GM11168 (cell line): ENCODE data around the gene TNFRSF1A.

Source experiments
- in situ Hi-C: fragments of 300-500 bp; cut with MboI; formaldehyde crosslinking; loops from one replicate; pipeline ENCODE4 v1.12.0; 2022; ENCODE audit warnings: low sequenced_read_pairs; ENCODE audit not compliant: unreplicated experiment

Gene TNFRSF1A

DNA sequence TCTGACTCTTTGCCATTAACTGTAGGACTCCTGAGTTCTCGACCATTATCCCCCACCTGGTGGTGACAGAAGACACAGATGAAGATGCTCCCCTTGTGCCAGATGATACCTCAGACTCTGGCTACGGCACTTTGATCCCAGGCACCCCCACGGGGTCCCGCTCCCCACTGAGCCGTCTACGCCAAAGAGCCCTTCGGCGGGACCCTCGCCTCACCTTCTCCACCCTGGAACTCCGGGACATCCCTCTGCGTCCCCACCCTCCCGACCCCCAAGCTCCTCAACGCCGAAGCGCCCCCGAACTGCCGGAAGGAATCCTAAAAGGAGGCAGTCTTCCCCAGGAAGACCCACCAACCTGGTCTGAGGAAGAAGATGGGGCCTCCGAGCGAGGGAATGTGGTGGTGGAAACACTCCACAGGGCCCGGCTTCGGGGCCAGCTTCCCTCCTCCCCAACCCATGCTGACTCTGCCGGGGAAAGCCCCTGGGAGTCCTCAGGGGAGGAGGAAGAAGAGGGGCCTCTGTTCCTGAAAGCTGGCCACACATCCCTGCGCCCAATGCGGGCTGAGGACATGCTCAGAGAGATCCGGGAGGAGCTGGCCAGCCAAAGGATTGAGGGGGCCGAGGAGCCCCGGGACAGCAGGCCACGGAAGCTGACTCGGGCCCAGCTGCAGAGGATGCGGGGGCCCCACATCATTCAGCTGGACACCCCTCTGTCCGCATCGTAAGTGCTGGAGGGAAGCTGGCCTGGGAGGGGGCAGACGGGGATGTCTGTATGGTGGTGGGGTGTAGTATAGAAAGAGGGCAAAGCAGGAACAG is 14.4 kb downstream of the TNFRSF1A start:
- in situ Hi-C loops = no loop called here

DNA sequence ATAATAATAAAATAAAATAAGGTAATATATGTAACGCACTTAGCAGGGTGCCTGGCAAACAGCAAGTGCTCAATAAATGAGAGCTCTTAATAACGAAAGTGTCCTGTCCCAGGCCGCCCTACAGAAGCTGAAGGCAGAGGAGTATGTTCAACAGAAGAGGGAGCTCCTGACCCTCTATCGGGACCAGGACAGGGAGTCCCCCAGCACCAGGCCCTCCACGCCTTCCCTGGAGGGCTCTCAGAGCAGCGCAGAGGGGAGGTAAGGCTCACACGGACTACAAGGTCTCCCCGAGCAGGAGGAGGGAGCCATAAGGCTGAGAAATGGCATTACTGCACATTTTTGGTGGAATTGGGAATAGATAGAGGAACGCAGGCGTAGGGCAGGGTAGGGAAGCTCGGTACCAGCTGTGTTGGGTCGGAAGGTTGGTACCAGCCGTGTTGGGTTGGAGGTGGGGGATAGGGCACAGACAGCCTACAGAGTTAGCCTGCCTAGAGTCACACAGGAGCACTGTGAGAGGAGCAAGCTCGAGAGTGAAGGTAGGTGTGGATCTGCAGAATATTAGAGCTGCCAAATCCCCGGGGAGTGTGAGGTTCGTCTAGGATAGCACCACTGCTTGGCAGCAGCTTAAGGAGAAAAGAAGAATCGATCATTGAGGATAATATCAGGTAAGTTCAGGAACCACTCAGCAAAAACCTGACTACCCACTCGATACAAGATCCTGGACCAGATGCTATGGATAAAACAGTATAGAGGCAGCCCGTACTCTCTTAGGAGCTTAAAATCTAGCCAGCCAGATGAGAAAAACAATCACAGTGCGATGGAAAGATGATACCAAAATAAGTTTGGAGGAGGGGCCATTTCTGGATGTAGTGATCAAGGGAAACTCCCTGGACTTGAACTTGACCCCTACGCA is 15.3 kb downstream of the TNFRSF1A start:
- in situ Hi-C loops = no loop called here

DNA sequence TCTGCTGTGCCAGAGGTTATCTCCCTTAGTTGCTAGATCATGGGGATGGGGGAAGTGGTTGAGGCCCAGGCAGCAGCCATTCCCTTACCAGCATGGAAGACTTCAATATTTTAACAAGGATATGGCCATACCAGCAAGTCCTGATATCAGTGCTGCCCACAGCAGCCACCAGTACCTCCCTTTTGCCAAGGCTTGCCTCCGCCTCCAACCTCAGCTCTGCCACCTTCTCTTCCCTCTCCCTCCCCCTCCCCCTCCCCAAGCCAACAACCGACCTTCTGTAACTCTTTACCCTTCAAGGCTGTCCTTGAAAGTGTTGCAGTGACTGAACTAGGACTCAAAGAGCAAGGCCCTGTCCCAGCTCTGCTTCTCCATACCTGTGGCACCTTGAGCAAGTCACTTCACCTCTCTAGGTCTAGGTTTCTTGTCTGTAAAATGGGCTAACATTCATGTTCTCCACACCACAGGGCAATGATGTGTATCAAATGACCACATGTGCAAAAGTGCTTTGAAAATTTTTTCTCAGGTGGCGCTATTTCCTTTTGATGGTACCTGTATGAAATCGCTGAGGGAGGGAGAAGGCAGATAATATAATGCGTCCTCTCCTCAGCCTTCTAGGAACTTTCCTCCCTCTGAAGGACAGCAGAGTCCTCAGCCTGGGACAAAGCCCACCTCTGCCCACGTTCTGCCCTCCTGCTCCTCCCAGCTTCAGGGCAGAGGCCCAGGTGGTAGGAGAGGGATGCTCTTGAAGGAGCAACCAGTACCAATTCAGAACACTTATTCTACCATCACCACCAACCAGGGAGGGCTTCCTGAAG is 16.7 kb downstream of the TNFRSF1A start:
- in situ Hi-C loops = no loop called here

DNA sequence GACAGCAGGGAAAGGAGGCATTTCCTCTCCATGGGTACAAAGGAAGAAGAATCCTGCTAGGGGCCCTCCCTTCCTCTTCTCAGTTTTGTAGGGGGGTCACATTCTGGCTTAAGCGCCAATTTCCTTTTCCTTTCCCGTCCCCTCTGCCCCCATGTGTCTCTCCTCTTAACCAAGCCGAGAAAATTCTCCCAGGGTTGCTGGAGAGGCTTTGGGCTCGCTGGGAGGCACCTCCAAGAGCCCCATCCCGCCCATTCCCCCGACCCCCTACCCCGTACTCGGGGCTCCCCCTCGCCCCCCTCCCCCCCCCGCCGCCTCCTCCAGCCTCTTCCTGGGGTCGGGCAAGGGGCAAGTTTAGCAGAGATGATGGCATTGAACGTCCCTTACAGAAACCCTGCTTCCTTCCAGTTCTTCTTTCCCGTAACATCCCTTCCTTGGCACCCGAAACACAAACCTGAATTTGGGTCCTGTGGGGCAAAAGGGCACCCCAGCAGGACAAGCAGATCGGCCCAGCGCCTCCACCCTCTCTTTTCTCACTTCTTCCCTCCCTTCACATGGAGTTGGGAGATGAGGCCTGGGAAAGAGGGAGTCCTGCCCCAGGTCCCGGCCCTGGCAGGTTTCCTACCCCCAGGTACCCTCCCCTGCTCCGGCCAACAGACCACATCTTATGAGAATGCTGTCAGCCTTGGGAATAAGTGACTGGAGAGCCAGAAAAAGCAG is 17.7 kb downstream of the TNFRSF1A start:
- in situ Hi-C loops = no loop called here

DNA sequence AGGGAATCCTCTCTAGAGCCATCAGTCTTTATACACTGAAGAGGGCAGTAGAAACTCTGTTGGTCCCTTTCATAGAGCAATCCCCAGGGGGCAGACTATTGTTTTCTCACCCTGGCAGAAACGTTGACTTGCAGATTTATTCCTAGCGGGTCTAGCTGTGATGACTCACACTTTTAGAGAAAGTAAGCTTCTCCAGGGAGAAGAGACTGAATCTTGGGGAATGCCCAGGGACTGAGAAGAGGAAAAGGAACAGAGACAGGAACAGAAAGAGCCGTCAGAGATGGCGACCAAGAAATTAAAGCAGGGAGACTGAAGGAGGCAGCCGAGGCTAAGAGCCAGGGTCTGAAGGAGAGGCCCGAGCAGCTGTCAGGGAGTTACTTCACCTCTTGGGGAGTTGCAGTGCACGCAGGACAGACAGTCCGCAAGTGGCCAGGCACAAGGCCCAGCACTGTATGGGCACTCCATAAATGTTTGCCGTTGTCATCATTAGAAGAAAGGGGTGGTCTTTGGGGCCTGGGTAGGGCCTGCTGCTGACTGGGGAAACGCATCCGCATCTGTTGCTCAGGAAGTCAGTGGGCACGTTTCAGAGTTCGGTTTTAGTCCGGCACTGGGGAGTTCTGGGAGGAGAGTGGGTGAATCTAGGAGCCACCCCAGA is 18.4 kb downstream of the TNFRSF1A start:
- in situ Hi-C loops = no loop called here

DNA sequence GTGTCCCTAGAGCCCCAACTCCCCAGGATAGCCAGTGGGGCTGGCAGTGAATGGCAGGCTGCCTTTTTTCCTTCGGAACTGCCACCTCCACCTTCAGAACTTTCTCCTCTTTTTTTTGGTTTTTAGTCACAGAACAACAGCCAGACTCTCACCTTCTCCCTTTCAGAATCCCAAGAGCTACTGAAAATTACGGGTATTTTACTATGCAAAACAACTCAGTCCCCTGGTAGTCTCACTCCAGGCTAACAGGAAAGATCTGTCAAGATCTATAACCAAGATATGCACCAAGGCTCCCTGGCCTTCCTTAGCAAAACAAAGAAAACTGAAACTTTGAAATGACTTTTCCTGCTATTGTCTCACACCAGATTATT is 18.9 kb downstream of the TNFRSF1A start:
- in situ Hi-C loops = no loop called here

DNA sequence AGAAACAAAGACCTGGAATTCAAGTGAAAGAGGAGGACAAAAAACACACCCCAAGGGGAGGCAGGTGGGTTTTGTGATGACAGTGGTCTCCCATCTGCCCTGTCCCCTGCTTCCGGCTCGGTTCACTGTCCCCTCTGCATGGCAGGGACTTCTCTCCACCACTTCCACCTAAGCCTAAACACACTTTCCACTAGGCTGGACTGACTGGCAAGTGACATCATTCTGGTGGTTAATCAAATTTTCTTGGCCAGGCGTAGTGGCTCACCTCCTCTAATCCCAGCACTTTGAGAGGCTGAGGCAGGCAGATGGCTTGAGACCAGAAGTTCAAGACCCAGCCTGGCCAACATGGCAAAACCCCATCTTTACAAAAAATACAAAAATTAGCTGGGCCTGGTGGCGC is 19.5 kb downstream of the TNFRSF1A start:
- in situ Hi-C loops = no loop called here

DNA sequence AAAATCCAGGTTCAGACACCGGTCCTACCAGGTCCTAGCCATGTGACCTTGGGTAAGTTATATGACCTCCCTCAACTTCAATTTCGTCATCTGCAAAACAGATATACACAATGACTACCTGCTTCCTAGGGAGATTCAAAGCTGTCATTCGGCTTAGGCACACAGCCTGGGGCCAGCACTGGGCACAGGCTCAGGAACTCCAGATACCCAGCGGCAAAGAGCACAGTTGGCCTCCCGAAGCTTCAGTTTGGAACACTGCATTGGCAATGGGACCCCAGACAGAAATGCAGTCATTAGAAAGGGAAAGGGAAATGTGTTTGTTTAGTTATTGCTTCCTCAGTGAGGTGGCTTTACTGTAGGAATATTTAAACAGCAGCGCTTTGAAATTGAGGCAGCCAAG is 20.0 kb downstream of the TNFRSF1A start:
- in situ Hi-C loops = no loop called here

DNA sequence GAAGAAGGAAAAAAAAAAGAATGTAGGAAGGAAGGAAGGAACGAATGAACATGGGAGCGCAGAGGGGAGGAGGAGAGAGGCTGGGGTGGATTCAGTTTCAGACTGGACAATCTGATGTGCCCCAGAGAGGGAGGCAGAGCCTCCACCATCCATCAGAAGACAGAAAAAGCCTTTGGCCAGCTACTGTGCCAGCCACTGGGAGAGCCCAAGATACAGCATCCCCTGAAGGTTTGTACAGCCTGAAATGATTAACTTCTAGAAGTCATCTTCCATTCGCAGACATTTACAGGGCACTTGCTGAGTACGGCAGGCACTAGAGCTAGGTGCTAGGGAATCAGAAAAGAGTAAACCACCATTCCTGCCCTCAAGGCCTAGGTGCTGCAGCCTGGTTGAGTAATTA is 22.4 kb downstream of the TNFRSF1A start:
- in situ Hi-C loops = no loop called here

DNA sequence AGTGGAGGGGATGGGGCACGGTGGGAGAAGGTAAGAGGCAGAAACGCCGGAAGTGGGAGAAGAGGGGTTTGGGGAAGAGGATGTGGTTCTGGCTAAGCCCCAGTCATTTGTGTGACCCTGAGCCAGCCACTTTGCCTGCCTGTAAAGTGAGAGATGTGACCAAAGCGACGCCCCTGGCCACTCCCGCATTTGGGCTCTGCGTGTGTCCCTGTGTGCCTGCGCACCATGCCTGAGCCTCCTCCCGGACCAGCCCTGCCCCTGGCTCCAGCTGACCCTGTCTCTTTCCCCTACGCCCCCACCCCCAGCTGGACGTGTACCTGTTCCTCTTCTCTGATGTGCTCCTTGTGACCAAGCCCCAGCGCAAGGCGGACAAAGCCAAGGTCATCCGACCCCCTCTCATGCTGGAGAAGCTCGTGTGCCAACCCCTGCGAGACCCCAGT is 23.4 kb downstream of the TNFRSF1A start:
- in situ Hi-C loops = no loop called here

DNA sequence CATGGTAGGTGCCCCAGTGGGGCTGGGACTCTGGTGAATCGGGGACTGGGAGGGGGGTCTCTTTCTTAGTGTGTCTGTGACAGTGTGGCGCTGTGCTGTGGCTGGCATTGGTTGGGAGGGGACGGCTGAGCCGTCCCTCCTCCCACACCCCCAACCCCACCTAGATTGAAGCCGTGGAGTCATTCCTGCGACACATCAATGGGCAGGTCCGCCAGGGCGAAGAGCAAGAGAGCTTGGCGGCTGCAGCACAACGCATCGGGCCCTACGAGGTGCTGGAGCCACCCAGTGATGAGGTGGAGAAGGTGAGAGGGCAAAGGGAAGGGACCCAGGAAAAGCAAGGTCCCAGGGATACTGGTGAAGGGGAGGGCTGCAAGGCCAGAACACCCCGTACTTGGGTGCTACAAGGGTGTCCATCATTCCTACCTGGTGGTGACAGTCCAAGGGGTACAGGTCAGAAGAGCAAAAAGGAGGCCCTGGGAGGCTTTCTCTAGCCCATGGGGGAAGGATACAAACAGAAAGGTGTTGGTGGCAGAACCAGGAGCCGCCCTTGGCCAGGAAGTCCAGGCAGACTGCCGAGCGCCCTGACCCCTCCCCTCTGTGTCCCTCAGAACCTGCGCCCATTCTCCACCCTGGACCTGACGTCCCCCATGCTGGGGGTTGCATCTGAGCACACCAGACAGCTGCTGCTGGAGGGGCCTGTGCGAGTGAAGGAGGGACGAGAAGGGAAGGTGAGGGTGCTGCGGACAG is 24.0 kb downstream of the TNFRSF1A start:
- in situ Hi-C loops = no loop called here

DNA sequence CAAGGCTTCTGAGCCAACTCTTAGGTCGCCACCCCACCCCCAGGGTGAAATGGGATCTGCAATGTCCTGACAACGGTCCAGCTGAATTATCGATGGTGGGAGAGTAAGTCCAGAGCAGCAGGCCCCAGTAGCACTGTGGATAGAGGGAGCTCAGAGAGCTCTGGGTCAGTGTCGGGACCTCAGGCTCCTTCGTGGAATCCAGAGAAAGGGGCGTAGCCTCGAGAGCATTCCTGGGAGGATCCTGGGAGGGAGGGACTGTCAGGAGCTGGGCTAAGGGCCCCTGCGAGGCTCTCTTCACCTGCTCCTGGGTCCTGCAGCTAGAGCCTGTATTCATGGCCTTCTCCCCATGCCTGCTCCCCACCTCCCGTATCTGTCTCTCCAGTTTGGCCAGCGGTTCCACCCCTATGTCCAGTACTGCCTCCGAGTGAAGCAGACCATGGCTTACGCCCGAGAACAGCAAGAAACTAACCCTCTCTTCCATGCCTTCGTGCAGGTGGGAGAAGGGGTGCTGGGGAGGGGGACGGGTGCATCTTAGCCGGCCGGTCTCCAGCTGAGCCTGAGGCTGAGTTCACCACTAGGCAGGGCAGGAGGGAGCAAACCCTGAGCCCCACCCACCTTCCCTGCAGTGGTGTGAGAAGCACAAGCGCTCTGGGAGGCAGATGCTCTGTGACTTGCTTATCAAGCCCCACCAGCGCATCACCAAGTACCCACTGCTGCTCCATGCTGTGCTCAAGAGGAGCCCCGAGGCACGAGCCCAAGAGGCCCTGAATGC is 24.8 kb downstream of the TNFRSF1A start:
- in situ Hi-C loops = no loop called here

DNA sequence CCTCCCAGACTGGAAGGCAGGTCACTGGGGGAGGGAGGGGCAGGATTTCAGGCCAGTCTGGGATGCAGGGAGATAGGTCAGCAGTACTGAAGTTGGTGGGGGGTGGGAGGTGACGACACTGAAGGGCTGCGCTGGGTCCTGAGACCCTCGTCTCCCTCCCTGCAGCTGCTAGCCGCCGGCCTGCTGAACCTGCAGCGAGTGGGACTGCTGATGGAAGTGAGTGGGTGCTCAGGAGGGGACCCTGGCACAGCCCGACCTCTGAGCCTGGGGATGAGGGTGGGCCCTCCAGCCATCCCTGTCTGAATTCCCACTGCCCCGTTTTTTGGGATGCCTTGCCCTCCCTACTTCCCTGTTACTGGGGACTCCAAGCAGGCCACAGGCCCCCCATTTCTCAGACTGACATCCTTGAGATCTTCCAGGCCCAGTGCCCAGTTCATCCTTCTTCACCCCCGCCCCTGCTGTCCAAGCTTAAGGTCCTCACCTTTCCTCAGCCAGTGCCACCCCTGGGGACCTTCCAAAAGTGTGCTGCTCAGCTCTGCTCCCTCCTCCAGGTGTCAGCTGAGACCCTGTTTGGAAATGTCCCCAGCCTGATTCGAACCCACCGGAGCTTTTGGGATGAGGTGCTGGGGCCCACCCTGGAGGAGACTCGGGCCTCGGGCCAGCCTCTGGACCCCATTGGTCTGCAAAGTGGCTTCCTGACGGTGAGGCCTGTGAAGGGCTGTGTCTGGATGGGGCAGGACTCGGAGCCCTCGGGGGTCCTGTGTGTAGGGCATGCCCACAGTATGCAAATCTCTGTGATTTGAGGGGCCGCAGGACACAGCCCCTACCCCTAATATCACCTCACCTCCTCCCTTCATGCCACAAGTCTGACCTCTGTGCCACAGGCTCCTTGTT is 25.9 kb downstream of the TNFRSF1A start:
- in situ Hi-C loops = no loop called here

DNA sequence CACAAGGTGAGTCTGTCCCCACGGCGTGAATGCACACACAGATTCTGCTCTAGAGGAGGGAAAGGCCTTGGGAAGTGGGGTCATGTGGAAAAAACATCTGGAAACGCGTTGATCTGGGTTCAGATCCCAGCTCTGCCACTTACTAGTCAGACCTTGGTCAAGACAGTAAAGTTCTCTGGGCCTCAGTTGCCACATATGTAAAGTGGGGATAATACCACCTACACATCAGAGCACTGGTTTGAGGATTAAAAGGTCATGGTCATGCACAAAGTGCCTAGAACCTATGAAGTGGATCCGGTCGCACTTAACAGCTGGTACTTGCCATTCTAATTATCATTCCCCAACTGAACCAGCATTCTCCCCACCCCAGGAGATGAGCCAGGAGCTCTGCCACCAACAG is 26.7 kb downstream of the TNFRSF1A start:
- in situ Hi-C loops = no loop called here

DNA sequence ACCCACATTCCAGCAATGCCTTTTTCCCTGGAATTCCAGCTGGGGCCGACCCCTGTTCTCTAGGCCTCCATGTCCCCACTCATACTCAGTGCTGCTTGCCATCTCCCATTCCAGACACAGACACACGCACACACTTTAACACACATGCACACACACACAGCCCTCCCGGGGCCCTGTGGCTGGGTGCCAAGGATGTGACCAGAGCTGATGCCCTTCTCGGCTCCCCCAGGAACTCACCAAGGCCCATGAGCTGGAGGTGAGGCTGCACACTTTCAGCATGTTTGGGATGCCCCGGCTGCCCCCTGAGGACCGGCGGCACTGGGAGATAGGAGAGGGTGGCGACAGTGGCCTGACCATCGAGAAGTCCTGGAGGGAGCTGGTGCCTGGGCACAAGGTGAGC is 27.1 kb downstream of the TNFRSF1A start:
- in situ Hi-C loops = no loop called here

DNA sequence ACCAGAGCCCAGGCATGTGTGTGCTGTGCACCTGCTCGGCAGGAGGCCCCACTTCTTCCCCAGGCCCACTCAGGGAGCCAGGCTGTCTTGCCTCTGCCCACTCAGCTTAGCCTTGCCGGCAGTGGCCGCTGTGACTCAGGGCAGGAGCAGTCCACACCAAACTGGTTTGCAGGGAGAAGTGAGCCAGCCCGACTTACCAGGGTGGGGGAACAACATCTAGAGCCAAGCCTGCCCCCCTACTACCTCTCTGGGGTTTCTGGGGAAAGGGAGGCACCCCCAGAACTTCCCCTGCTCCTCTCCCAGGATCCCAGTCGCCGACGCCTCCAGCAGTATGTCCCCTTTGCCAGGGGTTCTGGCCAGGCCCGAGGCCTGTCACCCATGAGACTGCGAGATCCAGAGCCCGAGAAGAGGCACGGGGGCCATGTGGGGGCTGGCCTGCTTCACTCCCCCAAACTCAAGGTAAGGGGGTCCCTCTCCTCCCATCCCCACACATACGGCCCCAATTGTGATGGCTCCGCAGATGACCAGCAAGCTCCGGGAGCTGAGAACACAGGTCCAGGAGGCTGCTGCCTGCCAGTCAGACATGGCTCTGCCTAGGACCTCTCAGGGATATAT is 28.4 kb downstream of the TNFRSF1A start:
- in situ Hi-C loops = no loop called here
